ENCODE results near the gene HLA-A. TPM values are rescaled to one million over a fixed set of nuclear protein-coding genes. Genes with fewer than 3 reads are reported as not detected.
A peak's percentile ranks its signal among the peaks of the same experiment; 100 is the strongest.

HLA-A gene
- total and polyA plus RNA-seq, 9 of the 15 experiments (the other 6 are each of a cell fraction or from before 2014, with no cell fraction given) = 0.46 to 3.3 TPM; not detected in 7

DNA sequence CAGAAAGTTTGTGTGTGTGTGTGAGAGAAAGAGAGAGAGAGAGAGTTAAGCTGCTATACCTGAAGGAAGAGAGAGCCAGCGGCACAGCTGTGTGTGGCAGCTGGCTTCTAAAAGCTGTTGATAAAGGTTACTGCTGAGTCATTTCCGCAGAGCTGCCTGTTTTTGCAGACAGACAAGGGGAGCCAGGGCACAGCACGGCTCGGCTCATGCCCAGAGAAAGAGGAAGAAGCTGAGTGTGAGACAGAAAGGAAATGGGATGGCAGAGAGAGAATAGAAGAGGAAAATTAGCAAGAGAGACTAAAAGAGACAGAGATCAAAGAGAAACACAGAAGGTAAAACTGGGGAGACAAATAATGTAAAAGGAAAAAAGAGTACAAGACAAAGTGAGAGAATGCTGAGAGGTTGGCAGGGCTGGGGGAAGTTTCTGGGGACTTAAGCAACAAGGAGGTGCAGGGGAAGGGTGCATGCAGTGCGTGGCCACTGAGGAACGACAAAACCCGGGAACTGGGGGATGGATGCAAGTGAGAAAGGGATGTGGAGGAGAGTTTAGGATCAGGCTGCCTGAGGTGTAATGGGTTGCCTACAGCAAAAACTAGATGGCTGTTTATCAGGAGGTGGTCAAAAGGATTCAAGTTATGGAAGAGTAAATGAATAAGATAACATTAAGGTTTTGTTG is 22.7 kb downstream of the HLA-A start (continued):
- TF ChIP-seq, protein P1, sequence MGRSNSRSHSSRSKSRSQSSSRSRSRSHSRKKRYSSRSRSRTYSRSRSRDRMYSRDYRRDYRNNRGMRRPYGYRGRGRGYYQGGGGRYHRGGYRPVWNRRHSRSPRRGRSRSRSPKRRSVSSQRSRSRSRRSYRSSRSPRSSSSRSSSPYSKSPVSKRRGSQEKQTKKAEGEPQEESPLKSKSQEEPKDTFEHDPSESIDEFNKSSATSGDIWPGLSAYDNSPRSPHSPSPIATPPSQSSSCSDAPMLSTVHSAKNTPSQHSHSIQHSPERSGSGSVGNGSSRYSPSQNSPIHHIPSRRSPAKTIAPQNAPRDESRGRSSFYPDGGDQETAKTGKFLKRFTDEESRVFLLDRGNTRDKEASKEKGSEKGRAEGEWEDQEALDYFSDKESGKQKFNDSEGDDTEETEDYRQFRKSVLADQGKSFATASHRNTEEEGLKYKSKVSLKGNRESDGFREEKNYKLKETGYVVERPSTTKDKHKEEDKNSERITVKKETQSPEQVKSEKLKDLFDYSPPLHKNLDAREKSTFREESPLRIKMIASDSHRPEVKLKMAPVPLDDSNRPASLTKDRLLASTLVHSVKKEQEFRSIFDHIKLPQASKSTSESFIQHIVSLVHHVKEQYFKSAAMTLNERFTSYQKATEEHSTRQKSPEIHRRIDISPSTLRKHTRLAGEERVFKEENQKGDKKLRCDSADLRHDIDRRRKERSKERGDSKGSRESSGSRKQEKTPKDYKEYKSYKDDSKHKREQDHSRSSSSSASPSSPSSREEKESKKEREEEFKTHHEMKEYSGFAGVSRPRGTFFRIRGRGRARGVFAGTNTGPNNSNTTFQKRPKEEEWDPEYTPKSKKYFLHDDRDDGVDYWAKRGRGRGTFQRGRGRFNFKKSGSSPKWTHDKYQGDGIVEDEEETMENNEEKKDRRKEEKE (IDR thresholded peaks at IDR 0.05; ENCODE audit: borderline replicate concordance in 1 of 2, control insufficient read depth in 1 of 2, low read depth in 2 of 2, low read length in 1 of 2) = peak in 1 of 2 experiments; percentile 35; a peak in 1 of 4 replicates
- TF ChIP-seq, protein P2, sequence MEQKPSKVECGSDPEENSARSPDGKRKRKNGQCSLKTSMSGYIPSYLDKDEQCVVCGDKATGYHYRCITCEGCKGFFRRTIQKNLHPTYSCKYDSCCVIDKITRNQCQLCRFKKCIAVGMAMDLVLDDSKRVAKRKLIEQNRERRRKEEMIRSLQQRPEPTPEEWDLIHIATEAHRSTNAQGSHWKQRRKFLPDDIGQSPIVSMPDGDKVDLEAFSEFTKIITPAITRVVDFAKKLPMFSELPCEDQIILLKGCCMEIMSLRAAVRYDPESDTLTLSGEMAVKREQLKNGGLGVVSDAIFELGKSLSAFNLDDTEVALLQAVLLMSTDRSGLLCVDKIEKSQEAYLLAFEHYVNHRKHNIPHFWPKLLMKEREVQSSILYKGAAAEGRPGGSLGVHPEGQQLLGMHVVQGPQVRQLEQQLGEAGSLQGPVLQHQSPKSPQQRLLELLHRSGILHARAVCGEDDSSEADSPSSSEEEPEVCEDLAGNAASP (IDR thresholded peaks at IDR 0.05) = no peak
- TF ChIP-seq MED1 (CRISPR knock-in tag; IDR thresholded peaks at IDR 0.05; ENCODE audit: borderline replicate concordance) = no peak
- TF ChIP-seq, protein P3, sequence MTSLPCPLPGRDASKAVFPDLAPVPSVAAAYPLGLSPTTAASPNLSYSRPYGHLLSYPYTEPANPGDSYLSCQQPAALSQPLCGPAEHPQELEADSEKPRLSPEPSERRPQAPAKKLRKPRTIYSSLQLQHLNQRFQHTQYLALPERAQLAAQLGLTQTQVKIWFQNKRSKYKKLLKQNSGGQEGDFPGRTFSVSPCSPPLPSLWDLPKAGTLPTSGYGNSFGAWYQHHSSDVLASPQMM (CRISPR knock-in tag; IDR thresholded peaks at IDR 0.05) = no peak
- TF ChIP-seq NFXL1 (CRISPR knock-in tag; IDR thresholded peaks at IDR 0.05) = no peak
- TF ChIP-seq GATA2 (CRISPR knock-in tag; IDR thresholded peaks at IDR 0.05) = peak; percentile 71
- TF ChIP-seq FOS (IDR thresholded peaks at IDR 0.05; ENCODE audit: extremely low read depth, insufficient read length) = peak; percentile 11
- peak; percentile 82 for TF ChIP-seq MEIS2 (IDR thresholded peaks at IDR 0.05; ENCODE audit: partially characterized antibody)
- no peak for TF ChIP-seq HNRNPUL1 (IDR thresholded peaks at IDR 0.05; ENCODE audit: low read length)
- TF ChIP-seq FIP1L1 (IDR thresholded peaks at IDR 0.05; ENCODE audit: low read depth, low read length, poor library complexity, severe bottlenecking) = no peak
- TF ChIP-seq HDAC3 (IDR thresholded peaks at IDR 0.05; ENCODE audit: borderline replicate concordance, partially characterized antibody) = peak; percentile 93
- peak; percentile 99 for TF ChIP-seq ETV1 (tag; conservative IDR thresholded peaks at IDR 0.05; ENCODE audit: low read depth)
- TF ChIP-seq XRCC4 (IDR thresholded peaks at IDR 0.05; ENCODE audit: extremely low read depth, insufficient read depth, insufficient read length) = no peak
- TF ChIP-seq, protein P4, sequence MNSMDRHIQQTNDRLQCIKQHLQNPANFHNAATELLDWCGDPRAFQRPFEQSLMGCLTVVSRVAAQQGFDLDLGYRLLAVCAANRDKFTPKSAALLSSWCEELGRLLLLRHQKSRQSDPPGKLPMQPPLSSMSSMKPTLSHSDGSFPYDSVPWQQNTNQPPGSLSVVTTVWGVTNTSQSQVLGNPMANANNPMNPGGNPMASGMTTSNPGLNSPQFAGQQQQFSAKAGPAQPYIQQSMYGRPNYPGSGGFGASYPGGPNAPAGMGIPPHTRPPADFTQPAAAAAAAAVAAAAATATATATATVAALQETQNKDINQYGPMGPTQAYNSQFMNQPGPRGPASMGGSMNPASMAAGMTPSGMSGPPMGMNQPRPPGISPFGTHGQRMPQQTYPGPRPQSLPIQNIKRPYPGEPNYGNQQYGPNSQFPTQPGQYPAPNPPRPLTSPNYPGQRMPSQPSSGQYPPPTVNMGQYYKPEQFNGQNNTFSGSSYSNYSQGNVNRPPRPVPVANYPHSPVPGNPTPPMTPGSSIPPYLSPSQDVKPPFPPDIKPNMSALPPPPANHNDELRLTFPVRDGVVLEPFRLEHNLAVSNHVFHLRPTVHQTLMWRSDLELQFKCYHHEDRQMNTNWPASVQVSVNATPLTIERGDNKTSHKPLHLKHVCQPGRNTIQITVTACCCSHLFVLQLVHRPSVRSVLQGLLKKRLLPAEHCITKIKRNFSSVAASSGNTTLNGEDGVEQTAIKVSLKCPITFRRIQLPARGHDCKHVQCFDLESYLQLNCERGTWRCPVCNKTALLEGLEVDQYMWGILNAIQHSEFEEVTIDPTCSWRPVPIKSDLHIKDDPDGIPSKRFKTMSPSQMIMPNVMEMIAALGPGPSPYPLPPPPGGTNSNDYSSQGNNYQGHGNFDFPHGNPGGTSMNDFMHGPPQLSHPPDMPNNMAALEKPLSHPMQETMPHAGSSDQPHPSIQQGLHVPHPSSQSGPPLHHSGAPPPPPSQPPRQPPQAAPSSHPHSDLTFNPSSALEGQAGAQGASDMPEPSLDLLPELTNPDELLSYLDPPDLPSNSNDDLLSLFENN (IDR thresholded peaks at IDR 0.05; ENCODE audit: low read depth in 2 of 2, low read length in 2 of 2) = peak in 1 of 2 experiments; percentile 87; a peak in 2 of 4 replicates
- TF ChIP-seq CC2D1A (IDR thresholded peaks at IDR 0.05) = peak; percentile 67
- TF ChIP-seq ZC3H4 (CRISPR knock-in tag; IDR thresholded peaks at IDR 0.05; ENCODE audit: borderline replicate concordance) = no peak
- TF ChIP-seq, protein P5, sequence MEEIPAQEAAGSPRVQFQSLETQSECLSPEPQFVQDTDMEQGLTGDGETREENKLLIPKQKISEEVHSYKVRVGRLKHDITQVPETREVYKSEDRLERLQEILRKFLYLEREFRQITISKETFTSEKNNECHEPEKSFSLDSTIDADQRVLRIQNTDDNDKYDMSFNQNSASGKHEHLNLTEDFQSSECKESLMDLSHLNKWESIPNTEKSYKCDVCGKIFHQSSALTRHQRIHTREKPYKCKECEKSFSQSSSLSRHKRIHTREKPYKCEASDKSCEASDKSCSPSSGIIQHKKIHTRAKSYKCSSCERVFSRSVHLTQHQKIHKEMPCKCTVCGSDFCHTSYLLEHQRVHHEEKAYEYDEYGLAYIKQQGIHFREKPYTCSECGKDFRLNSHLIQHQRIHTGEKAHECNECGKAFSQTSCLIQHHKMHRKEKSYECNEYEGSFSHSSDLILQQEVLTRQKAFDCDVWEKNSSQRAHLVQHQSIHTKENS (CRISPR knock-in tag; IDR thresholded peaks at IDR 0.05) = no peak
